Inflammatory macrophage treated with lipopolysaccharide for 1 hour (primary cell): ENCODE data around the gene SLC5A12.

Experiments used
- DNase-seq, 2 donors: peaks; one replicate each; pipeline ENCODE4 v3.0.0-alpha.2; 2020 to 2022

Gene SLC5A12, protein sequence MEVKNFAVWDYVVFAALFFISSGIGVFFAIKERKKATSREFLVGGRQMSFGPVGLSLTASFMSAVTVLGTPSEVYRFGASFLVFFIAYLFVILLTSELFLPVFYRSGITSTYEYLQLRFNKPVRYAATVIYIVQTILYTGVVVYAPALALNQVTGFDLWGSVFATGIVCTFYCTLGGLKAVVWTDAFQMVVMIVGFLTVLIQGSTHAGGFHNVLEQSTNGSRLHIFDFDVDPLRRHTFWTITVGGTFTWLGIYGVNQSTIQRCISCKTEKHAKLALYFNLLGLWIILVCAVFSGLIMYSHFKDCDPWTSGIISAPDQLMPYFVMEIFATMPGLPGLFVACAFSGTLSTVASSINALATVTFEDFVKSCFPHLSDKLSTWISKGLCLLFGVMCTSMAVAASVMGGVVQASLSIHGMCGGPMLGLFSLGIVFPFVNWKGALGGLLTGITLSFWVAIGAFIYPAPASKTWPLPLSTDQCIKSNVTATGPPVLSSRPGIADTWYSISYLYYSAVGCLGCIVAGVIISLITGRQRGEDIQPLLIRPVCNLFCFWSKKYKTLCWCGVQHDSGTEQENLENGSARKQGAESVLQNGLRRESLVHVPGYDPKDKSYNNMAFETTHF

GRCh38 chr11:26721948-26722475 lies at the start of gene SLC5A12:
TSS of gene SLC5A12 (minus strand) at chr11:26722060. CDS start at chr11:26721714, 346 bp downstream.
- no peak for DNase-seq

GRCh38 chr11:26769027-26769426 lies 47.2 kb upstream of the SLC5A12 start:
- no peak for DNase-seq

DNA sequence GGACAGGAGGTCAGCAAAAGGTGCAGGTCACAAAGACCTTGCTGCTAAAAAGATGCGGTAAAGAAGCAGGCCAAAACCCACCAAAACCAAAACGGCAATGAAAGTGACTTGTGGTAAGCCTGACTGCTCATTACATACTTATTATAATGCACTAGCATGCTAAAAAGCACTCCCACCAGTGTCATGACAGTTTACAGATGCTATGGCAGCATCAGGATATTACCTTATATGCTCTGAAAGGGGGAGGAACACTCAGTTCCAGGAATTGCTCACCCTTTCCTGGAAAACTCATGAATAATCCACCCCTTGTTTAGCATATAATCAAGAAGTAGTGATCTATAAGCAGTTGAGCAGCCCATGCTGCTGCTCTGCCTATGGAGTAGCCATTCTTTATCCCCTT lies 45.2 kb upstream of the SLC5A12 start:
- DNase-seq = no peak

DNA sequence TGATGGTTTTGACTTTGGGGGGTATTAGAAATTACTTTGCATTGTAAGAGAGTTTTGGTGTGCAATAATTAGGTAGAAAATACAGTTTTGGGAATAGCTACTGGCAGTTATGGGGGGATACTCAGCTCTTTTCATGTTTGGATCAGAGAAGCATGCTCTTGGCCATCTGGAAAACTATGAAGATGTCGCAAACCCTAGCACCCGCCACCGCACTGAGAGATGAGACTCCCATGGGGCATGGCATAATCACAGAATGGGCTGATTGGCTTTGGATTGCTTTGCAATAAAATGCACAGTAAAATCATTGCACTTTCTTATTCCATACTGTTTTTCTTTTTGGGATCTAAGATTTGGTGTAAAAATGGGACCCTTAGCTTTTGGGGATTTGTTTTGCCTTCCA lies 43.5 kb upstream of the SLC5A12 start:
- no peak for DNase-seq

- no peak for DNase-seq
Observed at GRCh38 chr11:26764825-26765224, 43.0 kb upstream of the SLC5A12 start.

GRCh38 chr11:26764315-26764714 lies 42.5 kb upstream of the SLC5A12 start:
- DNase-seq = no peak

GRCh38 chr11:26762089-26762488 lies 40.2 kb upstream of the SLC5A12 start:
- no peak for DNase-seq

- DNase-seq = no peak
Observed at GRCh38 chr11:26761361-26761809, 39.5 kb upstream of the SLC5A12 start.

DNA sequence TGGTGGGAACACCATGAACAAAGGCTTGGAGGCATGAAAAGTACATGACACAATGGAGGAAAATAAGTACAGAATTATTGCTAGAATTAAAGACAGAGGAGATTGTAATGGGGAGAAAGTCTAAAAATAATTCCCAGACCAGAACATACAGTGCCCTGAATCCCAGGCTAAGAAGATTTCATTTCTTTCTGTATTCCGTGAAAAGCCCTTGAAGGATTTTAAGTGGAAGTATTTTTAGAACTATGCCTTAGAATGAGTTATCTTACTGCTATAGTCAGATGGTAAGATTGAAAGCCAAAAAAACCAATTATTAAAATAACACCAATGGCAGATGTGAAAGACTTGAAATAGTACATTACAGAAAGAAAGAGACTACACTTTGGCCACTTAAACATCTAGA lies 36.1 kb upstream of the SLC5A12 start:
- no peak for DNase-seq

DNA sequence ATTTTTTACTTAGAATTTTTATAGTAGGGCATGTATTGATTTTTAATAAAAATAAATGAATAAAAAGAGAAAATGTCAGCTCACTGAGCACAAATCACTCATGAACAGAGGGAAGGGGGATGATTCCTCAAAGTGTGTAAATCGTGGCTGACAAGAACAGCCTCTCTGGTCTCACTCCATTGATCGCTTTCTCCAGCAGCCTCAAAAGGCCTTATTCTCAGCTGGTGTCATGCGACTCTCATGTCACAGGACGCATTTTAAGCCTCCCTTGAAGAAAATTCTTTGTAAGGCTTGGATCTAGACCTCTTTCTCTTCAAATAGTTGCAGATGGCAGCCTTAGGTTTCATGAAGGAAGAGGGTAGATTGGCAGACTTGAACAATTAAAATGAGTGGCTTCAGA lies 33.9 kb upstream of the SLC5A12 start:
- no peak for DNase-seq

GRCh38 chr11:26753723-26754504 lies 32.1 kb upstream of the SLC5A12 start:
- peak; percentile 1 to 35 for DNase-seq

GRCh38 chr11:26749927-26750326 lies 28.1 kb upstream of the SLC5A12 start:
- DNase-seq = no peak

DNA sequence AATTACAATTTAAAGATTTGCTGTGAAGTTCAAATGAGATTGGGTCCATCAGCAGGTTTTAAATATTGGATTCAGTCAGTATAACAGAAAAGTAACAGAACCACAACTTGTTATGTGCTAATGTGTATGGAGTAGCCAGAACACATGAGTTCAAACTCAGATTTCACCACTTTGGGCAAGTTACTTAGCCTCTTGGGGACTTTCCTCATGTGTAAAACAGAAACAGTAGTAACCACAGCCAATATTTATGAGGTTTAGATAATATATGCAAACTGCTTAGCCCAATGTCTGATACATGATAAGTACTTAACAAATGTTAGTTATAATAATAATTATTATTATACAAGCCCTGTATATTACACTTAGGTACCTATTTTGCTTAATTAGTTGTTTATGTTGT lies 21.8 kb upstream of the SLC5A12 start:
- no peak for DNase-seq

- DNase-seq = no peak
Observed at GRCh38 chr11:26742966-26743365, 21.1 kb upstream of the SLC5A12 start.

- DNase-seq = no peak
Observed at GRCh38 chr11:26741036-26741435, 19.2 kb upstream of the SLC5A12 start.

- no peak for DNase-seq
Observed at GRCh38 chr11:26739366-26740073, 17.7 kb upstream of the SLC5A12 start.

DNA sequence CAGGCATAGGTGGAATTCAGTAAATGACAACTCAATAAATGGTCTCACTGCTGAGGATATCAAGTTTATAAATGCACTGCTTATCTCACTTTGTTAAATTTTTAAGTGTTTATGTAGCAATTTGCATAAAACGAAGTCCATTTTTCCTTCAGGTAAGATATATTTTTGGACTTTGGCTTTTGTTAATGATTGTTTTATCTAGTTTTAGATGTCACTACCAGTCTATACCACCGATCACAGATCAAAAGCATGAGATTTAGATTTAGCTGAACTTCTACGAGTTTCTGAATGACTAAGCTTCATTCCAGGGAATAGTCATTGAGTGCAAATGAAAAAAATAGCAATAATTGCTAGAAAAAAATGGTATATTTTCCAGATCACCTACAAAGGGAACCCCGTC lies 12.8 kb upstream of the SLC5A12 start:
- DNase-seq = no peak

- DNase-seq = no peak
Observed at GRCh38 chr11:26731084-26731456, 9.2 kb upstream of the SLC5A12 start.

DNA sequence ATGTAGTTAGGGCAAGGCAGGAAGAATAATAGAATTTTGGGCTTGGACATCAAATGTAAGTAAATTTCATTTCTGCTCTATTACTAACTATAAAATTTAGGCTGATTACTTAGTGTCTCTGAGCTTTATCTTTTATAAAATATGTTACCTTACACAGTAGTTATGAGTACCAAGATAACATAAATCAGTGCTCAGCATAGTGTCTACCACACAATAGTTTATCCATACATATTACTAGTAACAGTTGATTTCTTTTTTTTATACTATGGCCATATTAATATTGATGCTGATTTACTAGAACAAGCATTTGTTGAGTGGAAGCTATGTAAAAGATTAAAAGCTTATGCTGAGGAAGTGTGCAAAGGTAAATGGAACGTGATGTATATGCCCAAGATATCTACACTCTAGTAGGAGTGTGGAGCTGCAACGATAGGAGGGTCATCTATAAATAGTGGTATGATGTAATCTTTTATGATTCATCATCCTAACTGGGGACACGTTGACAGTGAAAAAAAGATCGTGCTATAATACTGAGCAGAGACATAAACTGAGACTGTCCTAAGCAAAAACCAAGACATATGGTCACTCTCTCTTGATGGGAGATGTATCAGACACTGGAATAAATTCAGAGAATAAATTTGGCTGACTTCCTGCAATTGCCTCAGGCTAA lies 8.7 kb upstream of the SLC5A12 start:
- DNase-seq = no peak

GRCh38 chr11:26729284-26729683 lies 7.4 kb upstream of the SLC5A12 start:
- no peak for DNase-seq

- no peak for DNase-seq
Observed at GRCh38 chr11:26726960-26727359, 5.1 kb upstream of the SLC5A12 start.

DNA sequence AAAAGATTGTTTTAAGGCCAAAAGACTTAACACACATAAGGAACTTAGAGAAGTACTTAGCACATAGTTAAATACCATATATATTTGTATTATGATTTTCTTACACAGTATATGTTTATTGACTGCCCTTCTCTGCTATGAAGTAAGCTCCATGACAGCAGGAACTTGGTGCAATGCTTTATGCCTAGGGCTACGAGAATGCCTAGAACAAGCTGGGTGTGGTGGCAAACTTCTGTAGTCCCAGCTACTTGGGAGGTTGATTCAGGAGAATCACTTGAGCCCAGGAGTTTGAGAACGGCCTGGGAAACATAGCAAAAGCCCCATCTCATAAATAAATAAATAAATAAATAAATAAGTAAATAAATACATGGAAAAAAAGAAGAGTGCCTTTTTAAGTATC lies 1.9 kb downstream of the SLC5A12 start:
- DNase-seq = no peak
